Mesenchymal stem cell (in vitro differentiated cells and primary cell): ENCODE results near the gene TMED10.
A peak's percentile ranks its signal among the peaks of the same experiment; 100 is the strongest.

Source experiments
- DNase-seq: peaks from one replicate; pipeline ENCODE4 v3.0.0-alpha.2; 2013
- H2AFZ ChIP-seq: one replicate; pipeline ENCODE4 v1.6.1; 2013; ENCODE audit warnings: low read depth, mild to moderate bottlenecking, control low read depth, inconsistent platforms, low read length, moderate library complexity
- H2AK5ac ChIP-seq: 2 replicates; pipeline ENCODE4 v1.6.1; 2013; ENCODE audit warnings: low read length, moderate library complexity, mild to moderate bottlenecking, inconsistent platforms; ENCODE audit not compliant: severe bottlenecking
- H2BK120ac ChIP-seq: one replicate; pipeline ENCODE4 v1.6.1; 2013; ENCODE audit warnings: low read depth, mild to moderate bottlenecking, inconsistent platforms, low read length, moderate library complexity
- H2BK12ac ChIP-seq, 2 experiments: one replicate each; pipeline ENCODE4 v1.6.1; 2013; ENCODE audit warnings: inconsistent platforms in 2 of 2, low read length in 2 of 2, mild to moderate bottlenecking in 2 of 2, moderate library complexity in 2 of 2, control low read depth in 1 of 2
- H2BK15ac ChIP-seq: one replicate; pipeline ENCODE4 v1.6.1; 2013; ENCODE audit warnings: mild to moderate bottlenecking, low read depth, inconsistent platforms; ENCODE audit not compliant: poor library complexity, severe bottlenecking
- H2BK5ac ChIP-seq: 2 replicates; pipeline ENCODE4 v1.6.1; 2013; ENCODE audit warnings: low read depth, mild to moderate bottlenecking, low read length, control low read depth, inconsistent platforms; ENCODE audit not compliant: poor library complexity, severe bottlenecking
- H3K14ac ChIP-seq, 2 experiments: one replicate each; pipeline ENCODE4 v1.6.1; 2013; ENCODE audit warnings: inconsistent platforms in 2 of 2, low read length in 2 of 2, control low read depth in 1 of 2, mild to moderate bottlenecking in 1 of 2, moderate library complexity in 1 of 2
- H3K18ac ChIP-seq, 2 experiments: one replicate each; pipeline ENCODE4 v1.6.1; 2013; ENCODE audit warnings: inconsistent platforms in 2 of 2, low read length in 2 of 2, control low read depth in 1 of 2, low read depth in 1 of 2, mild to moderate bottlenecking in 1 of 2
- H3K23ac ChIP-seq, 2 experiments: one replicate each; pipeline ENCODE4 v1.6.1; 2013; ENCODE audit warnings: inconsistent platforms in 2 of 2, low read length in 2 of 2, mild to moderate bottlenecking in 2 of 2, moderate library complexity in 2 of 2, control low read depth in 1 of 2
- H3K27ac ChIP-seq: 2 replicates; pipeline ENCODE4 v1.5.1; 2013; ENCODE audit warnings: mild to moderate bottlenecking, moderate library complexity, low read length, control low read depth, inconsistent platforms; ENCODE audit not compliant: poor library complexity, severe bottlenecking
- H3K27me3 ChIP-seq, 2 experiments: 2 replicates each; pipeline versions ENCODE4 v1.6.1 to v1.7.0; 2013; ENCODE audit warnings: low read length in 2 of 2, mild to moderate bottlenecking in 2 of 2, moderate library complexity in 2 of 2, control low read depth in 1 of 2, inconsistent platforms in 1 of 2; ENCODE audit not compliant: control insufficient read depth in 1 of 2, insufficient read depth in 1 of 2
- H3K36me3 ChIP-seq, 2 experiments: 2 replicates each; pipeline versions ENCODE4 v1.6.1 to v1.7.0; 2013; ENCODE audit warnings: low read length in 2 of 2, control low read depth in 1 of 2, inconsistent platforms in 1 of 2, low read depth in 1 of 2, mild to moderate bottlenecking in 1 of 2; ENCODE audit not compliant: insufficient read depth in 2 of 2, control insufficient read depth in 1 of 2
- H3K4ac ChIP-seq, 2 experiments: one replicate each; pipeline ENCODE4 v1.6.1; 2013; ENCODE audit warnings: inconsistent platforms in 2 of 2, low read length in 2 of 2, mild to moderate bottlenecking in 2 of 2, moderate library complexity in 2 of 2, control low read depth in 1 of 2, low read depth in 1 of 2
- H3K4me1 ChIP-seq: 2 replicates; pipeline ENCODE4 v1.6.1; 2013; ENCODE audit warnings: low read depth, low read length, control low read depth; ENCODE audit not compliant: control insufficient read depth, insufficient read depth
- H3K4me2 ChIP-seq: 2 replicates; pipeline ENCODE4 v1.6.1; 2013; ENCODE audit warnings: low read length, mild to moderate bottlenecking, inconsistent platforms; ENCODE audit not compliant: poor library complexity, severe bottlenecking
- H3K4me3 ChIP-seq, 2 experiments: 2 replicates each; pipeline versions ENCODE4 v1.5.1 to v1.7.0; 2013; ENCODE audit warnings: low read length in 2 of 2, mild to moderate bottlenecking in 2 of 2, control low read depth in 1 of 2, low read depth in 1 of 2; ENCODE audit not compliant: insufficient read depth in 1 of 2
- H3K79me1 ChIP-seq: replicated peaks from 2 replicates; pipeline ENCODE4 v1.6.1; 2013; ENCODE audit warnings: mild to moderate bottlenecking, control low read depth, low read length, inconsistent platforms; ENCODE audit not compliant: poor library complexity, severe bottlenecking
- H3K9ac ChIP-seq: 2 replicates; pipeline ENCODE4 v1.7.0; 2013; ENCODE audit warnings: mild to moderate bottlenecking, low read length, moderate library complexity
- H3K9me3 ChIP-seq: 2 replicates; pipeline ENCODE4 v1.7.0; 2013; ENCODE audit warnings: mild to moderate bottlenecking, low read length; ENCODE audit not compliant: control insufficient read depth
- H4K8ac ChIP-seq: one replicate; pipeline ENCODE4 v1.6.1; 2013; ENCODE audit warnings: inconsistent platforms, mild to moderate bottlenecking, low read length, moderate library complexity
- H4K91ac ChIP-seq: one replicate; pipeline ENCODE4 v1.6.1; 2013; ENCODE audit warnings: mild to moderate bottlenecking, low read length, inconsistent platforms
- WGBS: methylation state at CpG from one replicate; pipeline ENCODE4 v1.1.7; 2013; ENCODE audit warnings: mixed read lengths; 5-methylcytosine and 5-hydroxymethylcytosine counted together

Gene TMED10

DNA sequence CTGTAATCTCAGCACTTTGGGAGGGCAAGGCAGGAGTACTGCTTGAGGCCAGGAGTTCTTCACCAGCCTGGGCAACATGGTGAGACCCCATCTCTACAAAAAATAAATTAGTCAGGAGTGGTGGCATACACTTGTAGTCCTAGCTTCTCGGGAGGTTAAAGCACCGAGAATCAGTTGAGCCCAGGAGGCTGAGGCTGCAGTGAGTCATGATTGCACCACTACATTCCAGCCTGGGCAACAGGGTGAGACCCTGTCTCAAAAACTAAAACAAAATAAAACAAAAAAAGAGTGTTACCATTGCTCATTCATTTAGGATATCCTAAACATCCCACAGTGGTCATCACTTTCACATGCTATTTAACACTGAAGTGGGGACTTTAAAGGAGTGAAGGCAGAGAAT is 57.4 kb downstream of the TMED10 start:
- Histone ChIP-seq H3K4me3 (no peak overlapping the region), H2AK5ac (no peak overlapping the region), H3K36me3 (peaks cover 0 to 72% of the 10 kb centered on the region in 2 experiments), H3K23ac (no peak overlapping the region), H4K8ac (no peak overlapping the region), H2AFZ (no peak overlapping the region), H3K18ac (no peak overlapping the region), H3K9me3 (no peaks in the 10 kb centered on the region), H3K79me1 (peaks cover 2% of the 10 kb centered on the region), H2BK15ac (no peak overlapping the region), H4K91ac (no peak overlapping the region), H3K4me2 (no peak overlapping the region), H3K4ac (no peak overlapping the region), H2BK12ac (no peak overlapping the region), H3K27me3 (no peaks in the 10 kb centered on the region), H3K4me1 (no peaks in the 10 kb centered on the region), H3K9ac (no peak overlapping the region), H2BK120ac (no peak overlapping the region), H2BK5ac (no peak overlapping the region), H3K14ac (no peak overlapping the region), H3K27ac (no peak overlapping the region)
- DNase-seq = peak; percentile 43
- WGBS = 82% methylated on average over 2 of the region's 2 CpGs

DNA sequence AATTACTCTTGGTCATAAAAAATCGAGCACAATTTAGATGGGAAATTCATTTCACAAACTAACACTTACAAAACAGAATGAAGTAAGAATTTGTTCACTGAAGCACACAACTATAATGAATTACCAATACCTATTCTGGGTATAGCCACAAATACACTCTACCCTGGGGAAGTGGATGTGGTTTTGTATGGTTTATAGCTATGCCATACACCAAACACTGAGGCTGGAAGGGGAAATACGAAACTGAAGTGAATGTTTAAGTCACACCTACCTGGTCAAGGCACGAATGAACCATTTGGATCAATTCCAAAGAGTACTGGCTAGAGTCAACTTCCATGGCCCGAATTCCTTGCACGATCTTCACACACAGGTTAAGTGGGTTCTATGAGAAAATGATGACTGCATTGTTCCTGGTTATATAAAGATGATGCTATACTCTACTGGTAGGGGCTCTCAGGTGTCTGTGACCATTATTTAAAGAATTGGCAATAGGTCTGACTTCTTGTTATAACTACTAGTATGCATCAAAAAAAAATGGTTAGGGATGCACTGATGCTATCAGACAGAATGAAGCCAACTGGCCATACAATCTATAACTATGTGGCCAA is 62.4 kb downstream of the TMED10 start:
- Histone ChIP-seq H2BK15ac (no peak overlapping the region), H2AFZ (no peak overlapping the region), H3K4me2 (no peak overlapping the region), H4K91ac (no peak overlapping the region), H3K4ac (no peak overlapping the region), H3K23ac (no peak overlapping the region), H3K14ac (no peak overlapping the region), H3K36me3 (peaks cover 2 to 100% of the 10 kb centered on the region in 2 experiments), H3K9ac (no peak overlapping the region), H2BK12ac (no peak overlapping the region), H3K4me3 (no peak overlapping the region), H3K27ac (no peak overlapping the region), H2BK120ac (no peak overlapping the region), H4K8ac (no peak overlapping the region), H3K9me3 (no peaks in the 10 kb centered on the region), H3K27me3 (no peaks in the 10 kb centered on the region), H2AK5ac (no peak overlapping the region), H3K18ac (no peak overlapping the region), H3K79me1 (no peaks in the 10 kb centered on the region), H3K4me1 (no peaks in the 10 kb centered on the region), H2BK5ac (no peak overlapping the region)
- no peak for DNase-seq
- WGBS = over 99% methylated on average over 5 of the region's 5 CpGs

- Histone ChIP-seq H3K9ac (no peak overlapping the region), H2BK12ac (no peak overlapping the region), H3K23ac (no peak overlapping the region), H3K27me3 (no peaks in the 10 kb centered on the region), H2BK120ac (no peak overlapping the region), H3K18ac (no peak overlapping the region), H3K14ac (no peak overlapping the region), H4K8ac (no peak overlapping the region), H3K36me3 (peaks cover 9 to 98% of the 10 kb centered on the region in 2 experiments), H3K4ac (no peak overlapping the region), H3K4me1 (no peaks in the 10 kb centered on the region), H2BK5ac (no peak overlapping the region), H2BK15ac (no peak overlapping the region), H3K79me1 (no peaks in the 10 kb centered on the region), H3K4me3 (no peak overlapping the region), H2AFZ (no peak overlapping the region), H3K27ac (no peak overlapping the region), H3K4me2 (no peak overlapping the region), H3K9me3 (no peaks in the 10 kb centered on the region), H2AK5ac (no peak overlapping the region), H4K91ac (no peak overlapping the region)
- DNase-seq = no peak
- 100% methylated on average over 1 of the region's 2 CpGs for WGBS
Measured at GRCh38 chr14:75109877-75110276, 66.5 kb downstream of the TMED10 start.

DNA sequence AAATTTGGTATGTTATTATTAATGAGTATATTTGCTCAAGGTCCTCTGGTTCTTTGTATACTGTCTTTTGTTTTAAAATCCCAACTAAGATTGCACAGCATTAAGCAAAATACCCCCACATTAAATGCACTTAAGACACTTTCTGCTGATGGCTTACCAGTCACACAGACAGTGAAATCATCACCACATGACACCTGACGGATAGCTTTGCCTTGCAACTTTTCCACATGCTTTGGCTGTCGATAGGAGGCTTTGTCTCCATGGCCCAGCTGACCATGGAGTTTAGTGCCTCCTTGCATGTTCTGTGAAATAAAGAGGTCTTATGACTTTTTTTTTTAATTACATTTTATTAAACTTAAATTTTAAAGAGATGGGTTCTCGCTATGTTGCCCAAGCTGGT is 69.2 kb downstream of the TMED10 start:
- H3K18ac ChIP-seq = no peak overlapping the region
- H3K27me3 ChIP-seq = no peaks in the 10 kb centered on the region
- peaks cover 2% of the 10 kb centered on the region for H3K79me1 ChIP-seq
- H3K27ac ChIP-seq = no peak overlapping the region
- DNase-seq = no peak
- no peak overlapping the region for H3K9ac ChIP-seq
- WGBS = 84% methylated on average over 2 of the region's 3 CpGs
- no peak overlapping the region for H3K14ac ChIP-seq
- H2BK12ac ChIP-seq = no peak overlapping the region
- no peak overlapping the region for H2BK5ac ChIP-seq
- H3K4ac ChIP-seq = no peak overlapping the region
- no peak overlapping the region for H4K8ac ChIP-seq
- no peak overlapping the region for H2BK120ac ChIP-seq
- H3K4me1 ChIP-seq = no peaks in the 10 kb centered on the region
- H3K9me3 ChIP-seq = no peaks in the 10 kb centered on the region
- no peak overlapping the region for H3K4me2 ChIP-seq
- no peak overlapping the region for H2AK5ac ChIP-seq
- H2BK15ac ChIP-seq = no peak overlapping the region
- no peak overlapping the region for H3K4me3 ChIP-seq
- H3K36me3 ChIP-seq = peaks cover 14 to 93% of the 10 kb centered on the region in 2 experiments
- H3K23ac ChIP-seq = no peak overlapping the region
- H2AFZ ChIP-seq = no peak overlapping the region
- no peak overlapping the region for H4K91ac ChIP-seq
